Measurements from ENCODE around the gene HDAC7. TPM values are rescaled to one million over a fixed set of nuclear protein-coding genes. Genes with fewer than 3 reads are reported as not detected.

The HDAC7 gene
- total RNA-seq, 1 donor from 2014 or later = 126 TPM

GRCh38 chr12:47754126-47754525 lies 65.6 kb downstream of the HDAC7 start:
- CTCF ChIA-PET = interaction anchor here (1.0 to 10.8 kb wide), 4 partner anchors 12 to 39 kb away, joined by 3 to 298 read pairs (median 7); partner anchors contain the start of gene SLC48A1

GRCh38 chr12:47753021-47754001 lies 66.4 kb downstream of the HDAC7 start:
- POLR2A ChIA-PET = no interaction called here
- TF ChIP-seq CTCF (IDR thresholded peaks at IDR 0.05) = no peak
- peaks cover 67% of the 10 kb centered on the region for H3K4me1 Mint-ChIP-seq
- intact Hi-C loops (cut with micrococcal nuclease) = no loop called here
- DNase-seq (no peak), ATAC-seq (ENCODE audit: low read depth) (peak; percentile 41)
- CTCF ChIA-PET = interaction anchor here (1.0 to 10.8 kb wide), 4 partner anchors 11 to 19 kb away, joined by 3 to 298 read pairs (median 6); partner anchors contain the start of gene SLC48A1
- H3K36me3 Mint-ChIP-seq (ENCODE audit: low read depth) = no peaks in the 10 kb centered on the region
- H3K27me3 Mint-ChIP-seq = no peaks in the 10 kb centered on the region
- H3K9me3 Mint-ChIP-seq = no peaks in the 10 kb centered on the region
- H3K27ac Mint-ChIP-seq = peak overlapping the region; percentile 71
- no peak overlapping the region for H3K4me3 Mint-ChIP-seq

More at GRCh38 chr12:47754126-47754525, 65.6 kb downstream of the HDAC7 start:
- Mint-ChIP-seq H3K9me3 (no peaks in the 10 kb centered on the region), H3K4me3 (no peak overlapping the region), H3K4me1 (peaks cover 65% of the 10 kb centered on the region), H3K27ac (no peak overlapping the region), H3K36me3 (ENCODE audit: low read depth) (no peaks in the 10 kb centered on the region), H3K27me3 (no peaks in the 10 kb centered on the region)
- intact Hi-C loops (cut with micrococcal nuclease) = no loop called here
- DNase-seq (no peak), ATAC-seq (ENCODE audit: low read depth) (no peak)
- POLR2A ChIA-PET = interaction anchor here (5.9 kb wide), 1 partner anchor 12 kb away, joined by 84 read pairs; no protein-coding TSS in a partner anchor
- TF ChIP-seq CTCF (IDR thresholded peaks at IDR 0.05) = no peak

GRCh38 chr12:47752552-47752951 lies 67.2 kb downstream of the HDAC7 start:
- ATAC-seq (ENCODE audit: low read depth) = no peak
- ChIA-PET POLR2A (no interaction called here), CTCF (interaction anchor here (1.5 kb wide), 1 partner anchor 10 kb away, joined by 6 read pairs; no protein-coding TSS in a partner anchor)
- H3K27ac Mint-ChIP-seq = no peak overlapping the region
- H3K9me3 Mint-ChIP-seq = no peaks in the 10 kb centered on the region
- no peaks in the 10 kb centered on the region for H3K36me3 Mint-ChIP-seq (ENCODE audit: low read depth)
- TF ChIP-seq CTCF (IDR thresholded peaks at IDR 0.05) = no peak
- DNase-seq = no peak
- H3K4me1 Mint-ChIP-seq = peaks cover 62% of the 10 kb centered on the region
- intact Hi-C loops (cut with micrococcal nuclease) = no loop called here
- no peaks in the 10 kb centered on the region for H3K27me3 Mint-ChIP-seq
- H3K4me3 Mint-ChIP-seq = no peak overlapping the region

GRCh38 chr12:47752121-47752520 lies 67.6 kb downstream of the HDAC7 start:
- H3K27me3 Mint-ChIP-seq = no peaks in the 10 kb centered on the region
- TF ChIP-seq CTCF (IDR thresholded peaks at IDR 0.05) = no peak
- no peaks in the 10 kb centered on the region for H3K9me3 Mint-ChIP-seq
- H3K4me1 Mint-ChIP-seq = peaks cover 62% of the 10 kb centered on the region
- no peaks in the 10 kb centered on the region for H3K36me3 Mint-ChIP-seq (ENCODE audit: low read depth)
- no peak overlapping the region for H3K4me3 Mint-ChIP-seq
- POLR2A ChIA-PET = no interaction called here
- DNase-seq = no peak
- CTCF ChIA-PET = interaction anchor here (1.5 kb wide), 1 partner anchor 10 kb away, joined by 6 read pairs; no protein-coding TSS in a partner anchor
- H3K27ac Mint-ChIP-seq = peak overlapping the region; percentile 26
- no peak for ATAC-seq (ENCODE audit: low read depth)
- intact Hi-C loops (cut with micrococcal nuclease) = no loop called here

GRCh38 chr12:47751561-47751960 lies 68.1 kb downstream of the HDAC7 start:
- intact Hi-C loops (cut with micrococcal nuclease) = no loop called here
- TF ChIP-seq CTCF (IDR thresholded peaks at IDR 0.05) = no peak
- H3K4me3 Mint-ChIP-seq = no peak overlapping the region
- ATAC-seq (ENCODE audit: low read depth) = no peak
- H3K9me3 Mint-ChIP-seq = no peaks in the 10 kb centered on the region
- no peak overlapping the region for H3K27ac Mint-ChIP-seq
- POLR2A ChIA-PET = interaction anchor here (0.6 kb wide), 1 partner anchor 38 kb away, joined by 5 read pairs; no protein-coding TSS in a partner anchor
- no peak for DNase-seq
- H3K4me1 Mint-ChIP-seq = peaks cover 62% of the 10 kb centered on the region
- CTCF ChIA-PET = no interaction called here
- no peaks in the 10 kb centered on the region for H3K27me3 Mint-ChIP-seq
- no peaks in the 10 kb centered on the region for H3K36me3 Mint-ChIP-seq (ENCODE audit: low read depth)

Data from activated B cell treated with CpG ODN at 0.5 μM for 24 hours (primary cell).